Common myeloid progenitor, CD34-positive (primary cell): ENCODE measurements around the gene CDC42EP3.

ENCODE experiments used
- CTCF ChIA-PET: fragments of 350-600 bp; sonication (Branson Sonifier 250); formaldehyde crosslinking; loops from one replicate; lab custom pipeline; 2021; ENCODE audit warnings: antibody characterized with exemption; lab: Charles Lee
- POLR2A ChIA-PET: fragments of 350-600 bp; sonication (Branson Sonifier 250); formaldehyde crosslinking; loops from one replicate; lab custom pipeline; 2021; ENCODE audit warnings: antibody characterized with exemption; lab: Charles Lee
- DNase-seq, 3 donors: peaks; one replicate each; pipeline versions ENCODE4 v3.0.0 to v3.0.0-alpha.2; 2013
- H3K27ac ChIP-seq, 2 experiments: 1 replicate in 1 of 2; 2 replicates in 1 of 2; pipeline ENCODE4 v1.7.0; 2013; ENCODE audit warnings: inconsistent platforms in 2 of 2, low read length in 2 of 2, mild to moderate bottlenecking in 2 of 2, low read depth in 1 of 2, moderate library complexity in 1 of 2; ENCODE audit not compliant: severe bottlenecking in 2 of 2, insufficient read depth in 1 of 2, poor library complexity in 1 of 2
- H3K27me3 ChIP-seq, 5 experiments: replicated peaks in 2 of 5; 1 replicate in 3 of 5; 2 replicates in 2 of 5; pipeline versions ENCODE4 v1.6.1 to v1.7.0; 2013; ENCODE audit warnings: low read length in 4 of 5, mild to moderate bottlenecking in 2 of 5, moderate library complexity in 2 of 5, inconsistent platforms in 1 of 5; ENCODE audit not compliant: insufficient read depth in 5 of 5, control insufficient read depth in 4 of 5
- H3K36me3 ChIP-seq, 4 experiments: 1 replicate in 2 of 4; 2 replicates in 2 of 4; pipeline versions ENCODE4 v1.6.1 to v1.7.0; 2013; ENCODE audit warnings: low read length in 3 of 4, control low read depth in 1 of 4, mild to moderate bottlenecking in 1 of 4; ENCODE audit not compliant: control insufficient read depth in 4 of 4, insufficient read depth in 4 of 4
- H3K4me1 ChIP-seq, 4 experiments: 1 replicate in 3 of 4; 2 replicates in 1 of 4; pipeline versions ENCODE4 v1.6.1 to v1.7.1; 2013; ENCODE audit warnings: low read length in 3 of 4, mild to moderate bottlenecking in 3 of 4, control low read depth in 1 of 4, inconsistent platforms in 1 of 4, moderate library complexity in 1 of 4; ENCODE audit not compliant: control insufficient read depth in 4 of 4, insufficient read depth in 4 of 4; ENCODE audit errors: control extremely low read depth in 1 of 4
- H3K4me3 ChIP-seq, 7 experiments: 1 replicate in 4 of 7; 2 replicates in 3 of 7; pipeline versions ENCODE4 v1.5.1 to v1.7.0; 2013; ENCODE audit warnings: mild to moderate bottlenecking in 7 of 7, low read length in 6 of 7, moderate library complexity in 6 of 7, inconsistent platforms in 2 of 7, low read depth in 2 of 7, control low read depth in 1 of 7; ENCODE audit not compliant: insufficient read depth in 4 of 7, control insufficient read depth in 1 of 7; ENCODE audit errors: extremely low read depth in 1 of 7
- H3K9me3 ChIP-seq, 5 experiments: 1 replicate in 4 of 5; 2 replicates in 1 of 5; pipeline versions ENCODE4 v1.6.1 to v1.7.1; 2013; ENCODE audit warnings: low read length in 4 of 5, mild to moderate bottlenecking in 2 of 5, inconsistent platforms in 1 of 5, low read depth in 1 of 5, moderate library complexity in 1 of 5; ENCODE audit not compliant: control insufficient read depth in 4 of 5, insufficient read depth in 2 of 5; ENCODE audit errors: control extremely low read depth in 1 of 5
- WGBS: methylation state at CpG from one replicate; pipeline ENCODE4 v1.1.5; 2013; ENCODE audit not compliant: insufficient coverage; 5-methylcytosine and 5-hydroxymethylcytosine counted together

Gene CDC42EP3

GRCh38 chr2:37672870-37673184 is 1.4 kb upstream of the CDC42EP3 start:
- ChIA-PET POLR2A (no interaction called here), CTCF (interaction anchor here (1.1 to 2.0 kb wide), 3 partner anchors 9 to 205 kb away, joined by 3 to 6 read pairs (median 4); no protein-coding TSS in a partner anchor)
- DNase-seq, result no peak

GRCh38 chr2:37672104-37672869 is 845 bp upstream of the CDC42EP3 start:
- H3K27ac ChIP-seq, result peak overlapping the region; percentile 13 to 73
- ChIA-PET POLR2A (no interaction called here), CTCF (interaction anchor here (1.1 to 2.1 kb wide), 5 partner anchors 10 to 205 kb away, joined by 3 to 6 read pairs (median 4); no protein-coding TSS in a partner anchor)
- H3K27me3 ChIP-seq, result no peaks in the 10 kb centered on the region
- peak; percentile 85 to 95 (median 95) for DNase-seq
- peaks cover 0 to 7% (median 0%) of the 10 kb centered on the region in 4 experiments for H3K36me3 ChIP-seq
- H3K4me3 ChIP-seq, result peak overlapping the region; percentile 71 to 98 (median 90)
- peaks cover 15 to 44% (median 25%) of the 10 kb centered on the region in 4 experiments for H3K4me1 ChIP-seq
- 0% methylated on average over 52 of the region's 69 CpGs for WGBS
- H3K9me3 ChIP-seq, result no peaks in the 10 kb centered on the region

More at GRCh38 chr2:37672870-37673184, 1.4 kb upstream of the CDC42EP3 start:
- no peaks in the 10 kb centered on the region for H3K9me3 ChIP-seq
- peaks cover 0 to 2% (median 0%) of the 10 kb centered on the region in 4 experiments for H3K36me3 ChIP-seq
- WGBS, result 33% methylated on average over 5 of the region's 7 CpGs
- H3K4me3 ChIP-seq, result peak overlapping the region; percentile 71 to 98 (median 90)
- H3K4me1 ChIP-seq, result peaks cover 15 to 43% (median 25%) of the 10 kb centered on the region in 4 experiments
- peak overlapping the region in 1 of 2 experiments; percentile 73 for H3K27ac ChIP-seq
- H3K27me3 ChIP-seq, result no peaks in the 10 kb centered on the region

DNA sequence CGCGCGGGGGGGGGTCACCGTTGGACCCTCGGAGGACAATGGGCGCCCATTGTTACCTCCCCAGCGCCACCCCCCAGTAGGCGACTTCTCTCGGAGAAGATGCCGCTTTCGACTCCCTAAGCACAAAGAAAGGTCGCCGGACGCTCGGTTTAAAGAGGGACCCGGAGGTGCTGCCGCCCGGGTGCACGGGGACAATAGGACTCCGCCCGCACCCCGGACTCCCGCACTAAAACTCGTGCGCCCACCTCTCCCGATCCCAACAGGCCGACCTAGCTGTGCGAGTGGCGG is 318 bp upstream of the CDC42EP3 start:
- CTCF ChIA-PET, result interaction anchor here (1.1 to 2.1 kb wide), 4 partner anchors 15 to 206 kb away, joined by 4 to 6 read pairs (median 5); no protein-coding TSS in a partner anchor
- Histone ChIP-seq H3K4me1 (peaks cover 16 to 49% (median 27%) of the 10 kb centered on the region in 4 experiments), H3K27me3 (no peaks in the 10 kb centered on the region), H3K27ac (peak overlapping the region; percentile 13 to 73), H3K9me3 (no peaks in the 10 kb centered on the region), H3K4me3 (peak overlapping the region; percentile 71 to 98 (median 90)), H3K36me3 (peaks cover 0 to 12% (median 2%) of the 10 kb centered on the region in 4 experiments)
- WGBS, result under 1% methylated on average over 21 of the region's 29 CpGs
- POLR2A ChIA-PET, result no interaction called here
- peak in 1 of 3 donors; percentile 25 for DNase-seq

DNA sequence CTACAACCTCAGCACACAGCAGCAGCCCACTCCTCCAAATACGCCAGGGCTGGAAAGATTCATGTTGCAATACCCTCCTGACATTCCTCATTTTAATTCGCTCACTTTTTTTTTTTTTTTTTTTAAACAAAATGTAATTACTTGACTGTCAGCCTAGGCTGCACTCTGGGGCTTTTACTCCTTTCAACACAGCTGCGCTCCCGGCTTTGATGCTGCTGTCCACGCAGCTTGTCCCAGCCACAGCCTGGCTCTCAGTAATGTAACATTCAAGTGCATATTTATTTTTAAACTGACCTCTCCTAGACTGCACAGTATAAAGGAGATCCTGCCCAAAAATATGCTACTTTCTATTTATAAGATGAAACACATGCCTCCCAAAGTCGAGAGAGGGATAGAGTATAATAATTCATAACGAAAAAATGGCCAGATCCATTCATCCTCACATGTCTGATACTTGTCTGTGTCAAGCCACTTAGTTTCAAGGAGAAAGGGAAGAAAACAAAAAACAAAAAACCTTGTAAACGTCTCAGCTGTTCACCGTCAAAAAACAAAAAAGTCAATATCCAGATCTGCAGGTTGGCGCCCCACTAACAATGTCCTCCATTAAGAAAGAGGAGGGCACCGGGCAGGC is 949 bp downstream of the CDC42EP3 start:
- POLR2A ChIA-PET, result no interaction called here
- H3K27me3 ChIP-seq, result no peaks in the 10 kb centered on the region
- H3K36me3 ChIP-seq, result peaks cover 0 to 14% (median 3%) of the 10 kb centered on the region in 4 experiments
- no peaks in the 10 kb centered on the region for H3K9me3 ChIP-seq
- peak overlapping the region in 1 of 2 experiments; percentile 34 for H3K27ac ChIP-seq
- H3K4me1 ChIP-seq, result peaks cover 23 to 62% (median 37%) of the 10 kb centered on the region in 4 experiments
- DNase-seq, result no peak
- H3K4me3 ChIP-seq, result peak overlapping the region; percentile 71 to 98 (median 90)
- 43% methylated on average over 7 of the region's 11 CpGs for WGBS
- CTCF ChIA-PET, result interaction anchor here (0.6 to 2.1 kb wide), 6 partner anchors 14 to 162 kb away, joined by 3 to 6 read pairs (median 3); no protein-coding TSS in a partner anchor

DNA sequence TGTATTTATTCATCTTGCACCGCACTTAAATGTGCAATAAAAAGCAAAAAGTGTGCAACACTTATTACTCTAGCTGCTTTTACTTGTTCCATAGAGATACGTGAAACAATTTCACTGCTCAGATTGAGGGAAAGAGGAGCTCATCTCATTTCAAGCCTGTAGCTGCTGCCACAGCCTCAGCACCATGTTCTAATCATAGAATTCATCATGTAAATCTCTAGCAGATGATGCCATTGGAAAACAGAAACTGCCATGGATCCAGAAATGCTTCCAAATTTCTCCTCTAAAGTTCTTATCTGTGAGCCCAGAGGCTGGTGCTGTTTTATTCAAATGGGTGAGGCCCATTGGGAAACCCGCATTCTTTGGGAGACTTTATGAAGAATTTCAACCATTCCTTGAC is 2.0 kb downstream of the CDC42EP3 start:
- peaks cover 0 to 14% (median 3%) of the 10 kb centered on the region in 4 experiments for H3K36me3 ChIP-seq
- POLR2A ChIA-PET, result interaction anchor here (0.5 to 0.6 kb wide), 2 partner anchors 214 to 311 kb away, joined by 3 read pairs; no protein-coding TSS in a partner anchor

GRCh38 chr2:37667704-37668103 is 3.7 kb downstream of the CDC42EP3 start:
- H3K9me3 ChIP-seq, result no peaks in the 10 kb centered on the region
- no peak overlapping the region for H3K4me3 ChIP-seq
- H3K36me3 ChIP-seq, result peaks cover 2 to 19% (median 4%) of the 10 kb centered on the region in 4 experiments
- DNase-seq, result no peak
- H3K27me3 ChIP-seq, result no peaks in the 10 kb centered on the region
- no CpG with 5 or more reads among the region's 2 CpGs for WGBS
- no peak overlapping the region for H3K27ac ChIP-seq
- CTCF ChIA-PET, result no interaction called here
- POLR2A ChIA-PET, result no interaction called here
- peaks cover 25 to 64% (median 42%) of the 10 kb centered on the region in 4 experiments for H3K4me1 ChIP-seq

More for the DNA sequence above, 2.0 kb downstream of the CDC42EP3 start:
- no peak for DNase-seq
- H3K27me3 ChIP-seq, result no peaks in the 10 kb centered on the region
- 93% methylated on average over 2 of the region's 3 CpGs for WGBS
- H3K4me3 ChIP-seq, result peak overlapping the region in 5 of 7 experiments; percentile 3 to 98 (median 50)
- no peak overlapping the region for H3K27ac ChIP-seq
- peaks cover 25 to 58% (median 42%) of the 10 kb centered on the region in 4 experiments for H3K4me1 ChIP-seq
- H3K9me3 ChIP-seq, result no peaks in the 10 kb centered on the region
- CTCF ChIA-PET, result interaction anchor here (0.6 to 1.3 kb wide), 3 partner anchors 138 to 254 kb away, joined by 3 to 4 read pairs (median 3); no protein-coding TSS in a partner anchor
